HG02610 (cell line): ENCODE data around the gene ZNF839.
"Not testable (repeated sequence)": the region's sequence is repeated elsewhere in the genome, so short reads cannot be mapped to it uniquely, and the experiment has no call there.

Experiments
- ATAC-seq: cut with Tn5 transposase; IDR thresholded peaks from one replicate; pipeline ENCODE4 v1.9.1; 2021; ENCODE audit warnings: mild to moderate bottlenecking, moderate library complexity; ENCODE audit not compliant: unreplicated experiment

Gene ZNF839

DNA sequence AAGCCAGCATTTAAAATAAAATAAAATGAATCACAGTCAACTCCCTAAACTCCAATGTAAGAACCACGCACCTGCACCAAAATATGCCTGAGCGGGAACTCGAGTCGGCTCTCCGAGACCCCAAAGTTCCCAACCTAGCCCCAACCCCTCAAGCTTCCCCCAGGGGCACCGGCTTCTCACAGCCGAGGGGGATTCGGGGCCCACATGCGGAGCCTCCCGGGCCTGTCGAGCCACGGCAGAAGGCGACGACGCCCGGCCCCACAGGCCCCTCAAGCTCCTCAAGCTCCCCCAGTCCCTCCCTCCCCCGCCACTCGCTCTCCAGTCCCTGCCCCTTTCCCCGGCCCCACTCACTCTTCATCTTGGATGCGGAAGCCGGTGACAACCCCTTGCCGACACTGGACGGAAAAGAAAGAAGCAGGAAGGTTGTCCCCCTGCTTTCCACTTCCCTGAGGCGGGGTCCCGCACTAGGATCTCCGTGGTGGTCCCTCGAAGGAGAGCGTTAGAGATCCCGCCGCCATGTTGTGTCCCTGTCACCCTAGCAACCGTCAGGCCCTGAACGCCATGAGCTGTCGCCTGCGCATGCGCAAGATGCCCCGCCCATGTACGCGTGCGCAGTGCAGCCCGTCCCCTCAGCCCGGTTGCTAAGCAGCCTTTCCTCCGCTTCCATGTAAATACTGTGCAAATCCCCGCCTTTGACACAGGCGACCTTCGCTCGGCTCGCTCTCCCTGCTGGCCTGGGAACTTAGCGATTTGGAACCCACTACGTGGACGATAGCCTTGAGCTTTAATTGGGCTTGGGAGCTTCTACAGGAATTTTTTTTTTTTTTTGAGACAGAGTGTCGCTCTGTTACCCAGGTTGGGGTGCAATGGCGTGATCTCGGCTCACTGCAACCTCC, 14.7 kb upstream of the ZNF839 start, which contains the start of gene MOK:
Gene MOK (minus strand): TSS at position 554 of the 896 bp plus-strand sequence. CDS start 196 bp downstream, at position 358.
- ATAC-seq = peak; percentile 93

DNA sequence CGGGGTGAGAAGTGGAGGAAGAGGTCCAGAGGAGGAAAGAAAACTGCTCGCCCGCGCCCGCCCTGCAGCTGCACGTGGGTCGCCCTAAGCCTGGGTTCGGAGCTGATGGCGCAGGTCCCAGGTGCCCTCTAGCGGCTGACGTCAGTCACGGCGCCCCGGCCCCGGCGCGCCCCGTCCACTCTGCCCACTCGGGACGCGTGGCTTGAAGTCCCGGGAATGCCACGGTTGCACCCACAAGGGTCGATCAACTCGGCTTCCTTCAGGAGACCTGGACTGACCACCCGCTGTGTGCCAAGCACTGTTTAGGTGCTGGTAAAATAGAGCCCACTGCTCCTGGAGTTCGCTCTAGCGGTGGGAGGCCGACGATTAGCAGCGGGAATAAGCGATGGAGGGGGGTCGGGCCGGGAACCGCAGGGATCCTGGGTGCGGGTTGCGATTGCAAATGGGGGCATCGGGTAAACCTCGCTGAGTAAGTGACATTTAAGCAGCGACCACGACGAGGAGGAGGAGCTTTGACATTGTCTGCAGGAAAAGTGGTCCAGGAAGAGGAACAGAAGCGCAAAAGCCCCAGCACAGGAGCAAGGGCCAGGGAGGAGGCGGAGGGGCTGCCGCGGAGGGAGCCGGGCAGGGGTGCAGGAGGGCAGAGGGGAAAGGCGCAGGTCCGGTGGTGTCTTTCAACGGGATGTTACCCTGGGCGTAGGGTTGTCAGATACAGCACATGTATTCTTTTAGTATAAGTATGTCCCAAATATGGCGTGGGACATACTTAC, 5.1 kb upstream of the ZNF839 start:
- peak; percentile 52 for ATAC-seq

DNA sequence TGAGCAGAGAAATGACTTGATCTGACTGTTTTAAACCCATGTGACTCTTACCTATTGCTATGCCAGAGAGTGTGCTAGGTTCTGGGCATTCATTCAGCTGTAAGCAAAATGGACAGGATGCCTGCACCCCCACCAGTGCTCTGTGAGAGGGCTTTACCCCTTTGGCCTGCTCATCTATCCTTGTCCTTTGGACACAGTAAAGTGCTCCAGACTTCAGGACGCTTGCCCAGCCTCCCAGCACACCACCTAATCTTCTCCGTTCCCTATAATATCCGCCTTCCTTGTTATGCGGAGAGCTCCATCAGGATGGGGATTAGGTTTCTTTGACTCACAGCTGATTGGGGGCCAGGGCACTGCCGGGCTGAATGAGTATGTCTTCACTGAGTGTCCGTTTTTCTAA, 4.4 kb upstream of the ZNF839 start:
- ATAC-seq = no peak

DNA sequence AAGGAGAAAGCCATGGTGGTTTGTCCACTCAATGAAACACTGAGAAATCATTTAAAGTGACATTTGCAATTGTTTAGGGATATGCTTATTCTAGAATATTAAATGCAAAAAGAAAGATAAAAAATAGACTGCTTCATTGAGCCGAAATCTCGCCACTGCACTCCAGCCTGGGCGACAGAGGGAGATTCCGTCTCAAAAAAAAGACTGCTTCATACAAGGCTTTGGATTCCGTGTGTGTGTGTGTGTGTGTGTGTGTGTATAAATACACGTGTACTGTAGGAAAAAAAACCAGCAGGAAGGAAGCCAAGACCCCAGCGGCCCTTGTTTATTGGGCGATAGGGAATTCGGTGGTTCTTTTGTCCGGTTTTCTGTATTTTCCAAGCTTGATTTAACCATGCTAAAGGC, 3.2 kb upstream of the ZNF839 start:
- no peak for ATAC-seq

DNA sequence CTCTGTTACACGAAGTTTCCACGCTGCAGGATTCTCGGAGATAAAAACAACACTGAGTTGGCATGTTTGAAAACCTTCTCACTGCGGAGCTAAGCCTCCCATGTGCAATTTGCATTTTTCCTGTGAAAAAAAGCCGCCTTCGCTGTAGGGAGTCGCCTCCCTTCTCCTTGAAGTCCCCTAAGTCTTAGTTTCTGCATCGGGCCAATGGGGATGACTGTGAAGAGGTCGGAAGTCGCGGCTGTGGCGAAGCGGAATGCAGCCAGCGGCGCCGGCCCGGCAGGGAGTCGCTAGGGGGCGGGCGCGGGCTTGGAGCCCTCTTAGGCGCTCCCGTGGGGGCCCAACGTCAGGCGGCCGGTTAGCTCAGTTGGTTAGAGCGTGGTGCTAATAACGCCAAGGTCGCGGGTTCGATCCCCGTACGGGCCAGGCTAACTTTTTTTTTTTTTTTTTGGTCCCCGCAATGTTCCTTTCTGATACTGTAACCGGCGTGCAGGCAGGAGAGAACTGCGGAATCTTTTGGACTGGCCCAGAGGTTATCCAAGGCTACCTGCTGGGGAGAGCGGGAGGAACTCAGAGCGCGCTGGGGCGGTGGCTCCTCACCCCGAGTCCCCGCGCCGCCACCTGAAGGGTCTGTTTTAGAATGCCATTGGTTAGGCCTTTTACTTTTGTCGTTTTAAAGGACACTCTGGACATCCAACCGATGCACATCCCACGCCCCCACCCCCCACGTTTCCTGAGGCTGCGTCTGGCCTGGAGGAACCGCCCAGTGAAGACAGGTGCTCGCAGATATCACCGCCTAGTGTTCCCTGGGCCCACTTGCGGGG, 2.6 kb upstream of the ZNF839 start:
- ATAC-seq = peak; percentile 54

DNA sequence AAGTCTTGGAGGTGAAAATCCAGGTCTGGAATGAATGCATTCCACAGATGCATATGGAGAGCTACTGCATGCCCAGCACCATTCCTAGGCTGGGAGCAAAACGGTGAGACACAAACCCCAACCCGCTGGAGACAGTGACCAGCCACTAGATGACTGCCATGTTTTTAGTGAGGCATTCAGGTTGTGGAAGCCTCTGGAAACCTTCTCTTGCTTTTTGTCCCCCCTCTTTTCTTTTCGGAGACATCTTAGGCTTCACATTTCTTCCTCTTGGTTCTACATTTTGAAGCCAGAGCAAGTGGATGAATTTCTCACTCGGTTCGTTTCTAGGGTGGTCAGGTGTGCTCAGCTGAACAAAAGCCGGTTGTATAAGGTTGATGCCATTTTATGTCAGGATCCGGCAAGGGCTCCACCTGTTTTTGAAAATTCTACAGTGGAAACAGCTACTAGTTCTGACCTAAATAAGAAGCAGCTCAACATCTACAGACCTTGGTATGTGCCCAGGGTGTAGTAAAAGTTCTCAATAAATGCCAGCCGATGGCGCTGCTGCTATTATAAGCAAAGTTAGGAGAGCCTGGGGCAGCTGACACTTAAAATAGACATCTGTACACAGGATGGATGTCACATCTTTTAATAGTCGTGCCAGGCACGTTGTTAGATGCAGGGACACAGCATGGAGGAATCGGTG, 1.8 kb upstream of the ZNF839 start:
- no peak for ATAC-seq

DNA sequence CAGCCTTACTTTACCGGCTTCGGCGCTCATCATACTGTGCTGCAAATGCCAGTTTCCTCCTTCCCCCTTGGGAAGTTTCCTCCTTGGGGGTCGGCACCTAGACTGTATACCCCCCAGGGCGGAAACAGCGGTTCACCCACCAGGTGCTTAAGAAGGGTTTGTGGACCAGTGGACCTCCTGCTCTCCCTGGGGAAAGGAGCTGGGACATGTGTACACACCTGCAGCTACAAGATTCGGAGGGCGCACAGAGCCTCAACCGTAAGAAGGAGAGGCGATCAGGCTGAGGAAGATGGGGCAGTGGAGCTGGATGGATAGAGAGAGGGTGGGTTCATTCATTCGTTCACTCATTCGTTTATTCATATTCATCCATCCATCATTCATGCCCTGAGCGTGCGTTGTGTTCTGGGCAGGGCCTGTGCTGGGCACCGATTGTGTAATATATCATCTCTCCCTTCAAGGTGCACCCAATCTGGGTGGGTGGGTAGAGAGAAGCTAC, 717 bp upstream of the ZNF839 start:
- no peak for ATAC-seq

DNA sequence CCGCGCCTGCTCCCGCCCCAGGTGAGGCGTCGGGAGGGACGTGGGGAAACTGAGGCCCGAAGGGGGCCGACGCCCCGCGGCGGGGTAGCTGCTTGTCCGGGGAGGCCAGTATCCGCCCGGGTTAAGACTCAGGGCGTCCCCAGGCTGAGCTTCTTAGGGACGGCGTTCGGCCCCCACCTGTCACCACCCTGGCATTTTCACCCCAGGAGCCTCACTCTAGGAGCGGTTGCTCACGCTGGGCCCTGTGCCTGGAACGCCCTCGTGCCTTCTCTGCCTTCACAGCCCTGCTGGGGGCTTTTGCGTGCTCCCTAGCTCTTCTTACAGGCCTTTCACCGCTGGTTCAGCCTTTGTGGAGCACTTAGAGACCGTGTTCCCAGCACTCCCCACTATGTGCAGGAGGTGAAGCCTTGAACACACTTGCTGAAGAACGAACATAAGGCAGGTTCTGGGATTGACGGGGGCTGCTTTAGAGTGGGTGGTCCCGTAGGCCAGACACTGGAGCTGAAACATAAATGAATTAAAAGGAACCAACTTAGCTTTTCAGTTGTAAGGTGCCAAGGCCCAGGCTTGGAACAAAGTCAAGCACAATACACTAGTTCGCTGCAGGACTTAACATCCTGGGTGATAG, 601 bp downstream of the ZNF839 start:
- peak; percentile 12 for ATAC-seq

DNA sequence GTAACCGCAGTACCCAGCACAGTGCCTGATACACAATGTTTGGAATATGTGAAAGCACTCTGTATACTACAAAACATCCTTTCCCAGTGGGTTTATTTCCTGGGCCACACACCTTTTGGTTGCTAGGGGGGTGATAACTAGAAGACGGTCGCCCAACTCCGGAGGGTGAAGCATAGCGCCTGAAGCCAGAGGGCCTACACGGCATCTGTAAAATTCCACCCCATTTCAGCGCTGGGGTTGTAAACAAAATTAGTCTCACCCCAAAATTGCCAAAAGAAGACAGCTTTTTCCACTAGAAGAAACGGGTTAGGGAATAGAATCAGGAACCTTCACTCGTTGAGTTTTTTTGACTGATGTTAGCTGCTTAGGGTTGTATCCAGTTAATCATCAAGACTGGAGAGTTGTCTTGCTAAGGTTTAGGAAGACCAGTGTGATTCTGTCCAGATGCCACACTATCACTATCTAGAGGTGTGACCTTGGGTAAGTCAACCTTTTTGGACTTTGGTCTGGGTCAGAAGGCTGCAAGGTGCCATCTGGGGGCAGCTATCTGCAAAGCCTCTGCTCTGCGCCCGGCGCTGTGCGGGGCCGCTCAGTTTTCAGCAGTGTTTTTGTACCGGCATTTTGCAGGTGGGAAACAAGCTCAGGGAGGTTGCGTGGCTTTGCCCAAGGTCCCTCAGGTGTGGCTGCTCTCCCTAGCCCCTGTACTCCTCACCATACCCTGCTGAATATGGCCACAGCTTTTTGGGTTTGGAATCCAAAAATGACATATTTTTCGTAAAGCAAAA, 1.3 kb downstream of the ZNF839 start:
- no peak for ATAC-seq

DNA sequence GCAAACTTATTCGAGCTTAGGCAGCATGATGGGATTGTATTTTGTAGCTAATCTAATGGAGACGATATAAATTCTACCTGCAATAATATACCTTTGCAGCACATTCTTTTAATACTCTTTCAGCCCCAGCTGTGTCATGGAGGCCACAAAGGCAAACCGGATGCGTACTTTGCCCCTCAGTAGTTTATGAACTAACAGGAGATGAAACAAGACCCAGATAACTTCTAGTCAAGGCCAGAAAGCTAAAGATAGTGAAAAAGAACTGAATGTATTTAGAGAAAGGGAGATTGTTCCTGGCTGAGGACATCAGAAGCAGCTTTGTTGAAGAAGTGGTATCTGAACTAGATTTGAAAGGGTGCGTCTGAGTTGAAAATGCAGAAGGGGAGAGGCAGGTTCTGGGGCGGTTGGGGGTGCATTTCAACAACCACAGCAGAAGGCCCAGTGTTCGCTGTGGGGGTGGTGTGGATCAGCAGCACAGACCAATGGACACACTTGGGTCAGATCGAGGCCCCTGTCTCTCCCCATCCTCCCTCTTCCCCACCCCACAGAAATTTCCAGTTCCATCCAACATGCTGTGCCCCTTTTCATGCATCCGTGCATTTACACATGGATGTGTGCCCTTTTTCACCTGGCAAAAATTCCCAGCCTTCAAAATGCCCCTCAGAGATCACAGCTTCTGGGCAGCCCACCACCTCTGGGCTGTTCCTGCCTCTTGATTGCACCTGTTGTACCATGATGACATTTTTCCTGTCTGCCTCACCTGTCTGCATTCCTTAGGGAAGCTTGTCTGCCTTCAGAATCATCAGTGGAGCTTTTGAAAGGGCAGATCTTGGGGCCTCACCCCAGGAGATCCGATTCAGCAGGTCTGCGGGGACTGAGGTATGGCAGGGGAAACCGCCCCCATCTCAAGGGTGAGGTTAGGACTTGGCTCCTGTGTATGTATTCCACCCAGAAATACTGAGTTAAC, 2.2 kb downstream of the ZNF839 start:
- ATAC-seq = no peak

DNA sequence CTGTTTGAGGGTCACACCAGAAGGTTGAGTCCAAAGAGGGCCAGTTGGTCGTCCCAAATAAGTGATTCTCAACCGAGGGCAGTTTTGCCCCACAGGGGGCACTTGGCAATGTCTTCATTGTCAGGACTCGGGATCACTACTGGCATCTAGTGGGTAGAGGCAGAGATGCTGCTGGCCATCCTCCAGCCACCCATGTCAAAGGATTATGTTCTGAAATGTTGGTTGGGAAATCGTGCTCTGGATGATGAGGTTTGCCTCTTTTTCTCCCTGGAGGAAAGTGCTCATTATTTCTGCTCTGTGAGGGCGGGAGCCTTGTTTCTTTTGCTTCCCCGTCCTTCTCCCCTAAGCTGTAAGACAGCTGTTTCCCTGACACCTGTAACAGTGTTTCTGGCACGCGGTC, 3.6 kb downstream of the ZNF839 start:
- no peak for ATAC-seq

DNA sequence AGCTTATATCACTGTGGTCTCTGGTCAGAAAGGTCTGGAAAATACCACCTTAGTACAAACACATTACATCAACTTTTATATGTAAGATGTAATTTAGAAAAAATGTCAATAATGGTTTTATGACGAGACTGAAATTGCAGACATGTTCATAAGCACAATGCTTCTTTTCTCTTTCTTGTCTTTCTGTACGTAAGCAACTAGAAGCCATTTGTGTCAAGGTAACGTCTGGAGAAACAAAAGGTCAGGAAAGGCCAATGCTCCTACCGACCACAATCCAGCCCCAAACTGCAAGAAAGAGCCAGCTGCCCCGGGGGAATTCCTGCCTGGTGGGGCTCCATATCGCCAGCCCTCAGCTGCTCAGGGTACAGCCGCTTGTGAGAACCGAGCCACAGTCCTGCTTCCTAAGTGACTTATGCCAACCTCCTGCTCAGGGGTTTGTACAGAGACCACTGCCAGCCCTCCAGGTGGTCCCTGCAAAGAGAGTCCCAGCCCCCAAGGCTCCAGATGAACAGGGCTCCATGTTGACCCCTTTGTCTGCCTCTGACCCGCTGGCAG, 6.3 kb downstream of the ZNF839 start:
- no peak for ATAC-seq

DNA sequence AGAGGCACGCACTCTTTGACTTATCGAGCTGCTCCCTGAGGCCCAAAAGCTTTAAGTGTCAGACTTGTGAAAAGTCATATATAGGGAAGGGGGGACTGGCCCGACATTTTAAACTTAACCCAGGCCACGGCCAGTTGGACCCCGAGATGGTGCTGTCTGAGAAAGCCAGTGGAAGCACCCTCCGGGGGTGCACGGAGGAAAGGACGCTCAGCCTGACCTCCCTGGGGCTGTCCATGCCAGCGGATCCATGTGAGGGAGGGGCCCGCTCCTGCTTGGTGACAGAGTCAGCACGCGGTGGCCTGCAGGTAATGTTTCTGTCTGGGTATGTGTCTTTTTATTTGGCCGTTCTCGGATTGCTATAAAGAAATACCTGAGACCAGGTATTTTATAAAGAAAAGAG, 7.0 kb downstream of the ZNF839 start:
- no peak for ATAC-seq

DNA sequence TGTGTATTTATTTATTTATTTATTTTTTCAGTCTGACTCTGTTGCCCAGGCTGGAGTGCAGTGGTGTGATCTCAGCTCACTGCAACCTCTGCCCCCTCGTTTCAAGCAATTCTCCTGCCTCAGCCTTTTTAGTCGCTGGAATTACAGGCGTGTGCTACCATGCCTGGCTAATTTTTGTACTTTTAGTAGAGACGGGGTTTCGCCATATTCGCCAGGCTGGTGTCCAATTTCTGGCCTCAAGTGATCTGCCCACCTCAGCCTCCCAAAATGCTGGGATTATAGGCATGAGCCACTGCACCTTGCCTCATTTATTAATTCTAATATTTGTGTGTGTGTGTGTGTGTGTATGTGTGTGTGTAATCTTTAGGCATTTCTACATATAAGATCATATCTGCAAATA, 9.8 kb downstream of the ZNF839 start:
- not testable (repeated sequence) for ATAC-seq

DNA sequence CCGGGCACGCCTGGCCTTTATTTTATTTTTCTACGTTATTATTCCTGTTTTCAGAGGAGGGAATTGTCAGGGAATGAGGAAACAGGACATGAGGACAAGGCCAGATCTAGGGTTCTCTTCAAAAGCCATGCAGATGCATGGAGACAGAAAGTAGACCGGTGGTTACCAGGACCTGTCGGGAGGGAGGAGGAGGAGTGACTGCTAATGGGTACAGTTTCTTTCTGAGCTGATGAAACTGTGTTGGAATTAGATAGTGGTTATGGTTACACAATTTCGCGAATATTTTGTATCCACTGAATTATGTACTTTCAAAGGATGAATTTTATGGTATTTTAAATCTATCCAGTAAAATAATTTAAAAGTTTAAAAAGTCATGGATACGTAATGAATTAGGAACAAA, 11.3 kb downstream of the ZNF839 start:
- no peak for ATAC-seq

DNA sequence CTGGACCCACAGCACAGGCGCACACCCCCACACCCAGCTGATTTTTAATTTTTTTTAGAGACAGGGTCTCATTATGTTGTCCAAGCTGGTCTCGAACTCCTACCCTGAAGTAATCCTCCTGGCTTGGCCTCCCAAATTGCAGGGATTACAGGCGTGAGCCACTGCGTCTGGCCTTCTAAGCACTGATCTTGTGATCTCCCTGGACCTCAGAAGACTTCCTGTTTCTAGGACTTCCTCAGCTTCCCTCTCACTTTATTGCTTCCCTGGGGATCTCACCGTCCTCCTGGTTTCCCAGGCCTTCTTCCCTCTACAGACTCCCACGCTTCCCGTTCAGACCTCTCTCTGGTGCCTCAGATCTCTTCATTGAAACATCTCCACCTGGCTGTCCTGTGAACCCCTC, 13.8 kb downstream of the ZNF839 start:
- no peak for ATAC-seq

DNA sequence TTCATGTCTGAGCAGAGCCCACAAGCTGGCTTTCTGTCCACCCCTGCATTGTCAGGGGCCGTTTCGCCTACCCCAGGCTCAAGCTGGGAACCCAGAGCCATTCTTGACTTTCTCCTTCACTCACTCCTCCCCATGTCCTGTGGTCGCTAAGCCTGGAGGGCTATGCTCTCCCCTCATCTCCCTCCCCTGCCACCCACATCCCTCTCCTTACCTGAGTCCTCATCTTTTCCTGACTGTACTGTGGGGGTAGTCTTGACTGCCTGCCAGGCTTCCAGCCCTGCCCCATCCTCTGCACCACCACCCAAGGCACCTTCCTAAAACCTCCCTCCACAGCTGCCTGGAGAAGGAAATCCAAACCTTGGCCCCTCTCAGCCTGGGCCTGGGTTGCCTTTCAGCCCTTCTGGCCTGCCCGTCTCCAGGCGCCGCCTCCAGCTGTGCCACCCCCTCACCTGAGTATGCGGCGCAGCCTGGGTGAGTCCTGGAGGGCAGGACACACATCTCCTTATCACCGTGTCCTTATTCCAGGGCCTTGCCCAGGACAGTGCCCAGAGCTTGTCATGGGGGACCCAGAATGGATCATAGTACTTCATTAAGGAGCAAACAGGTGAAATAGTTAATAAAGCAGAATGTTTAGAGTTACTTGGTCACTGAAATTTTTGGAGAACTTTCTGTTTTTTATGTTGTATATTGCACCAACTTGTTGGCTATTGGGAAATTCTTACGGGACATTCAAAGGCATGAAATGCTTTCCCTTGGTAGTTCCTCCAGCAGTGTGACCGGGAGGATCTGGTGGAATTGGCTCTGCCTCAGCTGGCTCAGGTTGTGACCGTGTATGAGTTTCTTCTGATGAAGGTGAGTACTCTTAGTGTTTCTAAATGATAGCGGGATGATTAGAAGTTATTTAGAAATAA, 14.5 kb downstream of the ZNF839 start:
- no peak for ATAC-seq
